ENCODE data around the gene STARD6.

Gene STARD6

DNA sequence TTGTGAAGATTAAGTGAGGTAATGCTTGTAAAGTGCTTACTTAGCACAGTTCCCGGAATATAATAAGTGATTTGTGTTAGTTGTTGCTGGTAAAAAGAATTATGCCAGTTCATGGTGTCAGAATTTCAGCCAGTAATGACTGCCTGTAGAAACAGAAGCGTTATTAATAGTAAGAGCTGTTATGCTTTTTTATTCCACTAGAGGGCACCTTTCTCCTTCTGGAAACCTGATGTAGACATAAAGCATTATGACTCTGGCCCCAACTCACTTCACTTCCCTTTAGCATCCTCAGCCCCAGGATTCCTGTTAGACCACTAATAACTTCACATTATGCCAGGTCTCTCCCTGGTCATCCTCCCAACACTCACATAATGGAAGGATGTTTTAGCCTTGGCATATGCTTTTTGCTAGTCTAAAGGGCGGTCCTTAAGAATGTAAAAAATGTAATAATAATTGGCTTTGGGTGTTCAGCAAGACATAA is 34.9 kb upstream of the STARD6 start:
- no peak overlapping the region for H2BK15ac ChIP-seq (ENCODE audit: low read length)
- no peak overlapping the region for H4K91ac ChIP-seq (ENCODE audit: low read depth, low read length, poor library complexity)
- no peak overlapping the region for H3K14ac ChIP-seq (ENCODE audit: low read length)
- no peaks in the 10 kb centered on the region for H3K36me3 ChIP-seq (replicated peaks in 1 of 2; ENCODE audit: control insufficient read depth in 2 of 2, insufficient read depth in 2 of 2, low read length in 2 of 2)
- H4K8ac ChIP-seq (ENCODE audit: low read depth, low read length), result no peak overlapping the region
- no peak overlapping the region for H3K18ac ChIP-seq (ENCODE audit: low read length)
- no peak overlapping the region for H3K9ac ChIP-seq (ENCODE audit: low read depth, low read length, poor library complexity)
- peak; percentile 66 for DNase-seq (ENCODE audit: low spot score)
- no peak overlapping the region for H3K4me3 ChIP-seq (ENCODE audit: low read length in 2 of 2)
- H3K79me1 ChIP-seq (ENCODE audit: low read depth, low read length), result no peaks in the 10 kb centered on the region
- H2BK5ac ChIP-seq (ENCODE audit: low read length), result no peak overlapping the region
- H3K4ac ChIP-seq (ENCODE audit: low read length), result no peak overlapping the region
- H3K4me1 ChIP-seq (ENCODE audit: control insufficient read depth in 2 of 2, insufficient read depth in 1 of 2, low read depth in 1 of 2, low read length in 2 of 2), result peaks cover 3 to 5% of the 10 kb centered on the region in 2 donors
- H3K9me3 ChIP-seq (replicated peaks in 1 of 2; ENCODE audit: control insufficient read depth in 2 of 2, insufficient read depth in 1 of 2, low read depth in 1 of 2, low read length in 2 of 2), result peaks cover 0 to 5% of the 10 kb centered on the region in 2 donors
- no peak overlapping the region for H2BK12ac ChIP-seq (ENCODE audit: low read length)
- no peak overlapping the region for H3K4me2 ChIP-seq (ENCODE audit: insufficient read depth, low read length, poor library complexity, severe bottlenecking)
- H2AK5ac ChIP-seq (ENCODE audit: low read depth, low read length), result no peak overlapping the region
- H3K27ac ChIP-seq (replicated peaks; ENCODE audit: low read length), result no peak overlapping the region
- H2AFZ ChIP-seq (ENCODE audit: low read length), result peak overlapping the region; percentile 20
- no peaks in the 10 kb centered on the region for H3K27me3 ChIP-seq (ENCODE audit: control insufficient read depth in 3 of 3, insufficient read depth in 3 of 3, low read depth in 1 of 3, low read length in 3 of 3)
- no peak overlapping the region for H3K23ac ChIP-seq (ENCODE audit: low read depth, low read length, poor library complexity)
- H2BK120ac ChIP-seq (ENCODE audit: low read depth, low read length), result no peak overlapping the region
- WGBS, 2 donors (ENCODE audit: extremely low coverage in 2 of 2, insufficient read length in 2 of 2, insufficient replicate concordance in 1 of 2), result no CpG with 5 or more reads among the region's 3 CpGs

DNA sequence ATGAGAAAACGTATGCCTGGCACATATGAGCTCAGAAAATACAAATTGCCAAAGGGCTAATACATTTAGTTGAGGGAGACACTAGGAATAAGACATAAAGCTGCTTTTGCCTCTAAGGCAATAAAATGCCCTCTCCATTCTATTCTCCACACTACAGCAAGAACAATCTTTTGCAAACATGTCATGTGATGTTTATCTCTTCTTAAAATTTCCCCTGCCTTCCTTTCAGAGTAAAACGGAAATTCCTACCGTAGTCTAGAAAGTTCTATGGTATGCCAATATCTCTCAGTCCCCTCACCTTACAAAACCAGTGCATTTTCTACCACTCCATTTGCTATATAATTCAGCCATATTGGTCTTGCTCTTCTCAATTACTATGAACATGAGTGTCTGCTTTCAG is 33.2 kb upstream of the STARD6 start:
- H3K4me2 ChIP-seq (ENCODE audit: insufficient read depth, low read length, poor library complexity, severe bottlenecking), result no peak overlapping the region
- H4K91ac ChIP-seq (ENCODE audit: low read depth, low read length, poor library complexity), result no peak overlapping the region
- no peak overlapping the region for H2BK12ac ChIP-seq (ENCODE audit: low read length)
- no peak overlapping the region for H2AK5ac ChIP-seq (ENCODE audit: low read depth, low read length)
- H3K27me3 ChIP-seq (ENCODE audit: control insufficient read depth in 3 of 3, insufficient read depth in 3 of 3, low read depth in 1 of 3, low read length in 3 of 3), result no peaks in the 10 kb centered on the region
- no peak overlapping the region for H2BK5ac ChIP-seq (ENCODE audit: low read length)
- no peak overlapping the region for H3K27ac ChIP-seq (replicated peaks; ENCODE audit: low read length)
- no peak overlapping the region for H3K18ac ChIP-seq (ENCODE audit: low read length)
- peaks cover 3 to 5% of the 10 kb centered on the region in 2 donors for H3K4me1 ChIP-seq (ENCODE audit: control insufficient read depth in 2 of 2, insufficient read depth in 1 of 2, low read depth in 1 of 2, low read length in 2 of 2)
- H2AFZ ChIP-seq (ENCODE audit: low read length), result no peak overlapping the region
- H3K4ac ChIP-seq (ENCODE audit: low read length), result no peak overlapping the region
- no peaks in the 10 kb centered on the region for H3K79me1 ChIP-seq (ENCODE audit: low read depth, low read length)
- no peak overlapping the region for H4K8ac ChIP-seq (ENCODE audit: low read depth, low read length)
- no peak overlapping the region for H3K14ac ChIP-seq (ENCODE audit: low read length)
- H3K9ac ChIP-seq (ENCODE audit: low read depth, low read length, poor library complexity), result no peak overlapping the region
- no peak overlapping the region for H2BK120ac ChIP-seq (ENCODE audit: low read depth, low read length)
- H3K9me3 ChIP-seq (replicated peaks in 1 of 2; ENCODE audit: control insufficient read depth in 2 of 2, insufficient read depth in 1 of 2, low read depth in 1 of 2, low read length in 2 of 2), result peaks cover 0 to 5% of the 10 kb centered on the region in 2 donors
- no peaks in the 10 kb centered on the region for H3K36me3 ChIP-seq (replicated peaks in 1 of 2; ENCODE audit: control insufficient read depth in 2 of 2, insufficient read depth in 2 of 2, low read length in 2 of 2)
- no peak overlapping the region for H2BK15ac ChIP-seq (ENCODE audit: low read length)
- WGBS, 2 donors (ENCODE audit: extremely low coverage in 2 of 2, insufficient read length in 2 of 2, insufficient replicate concordance in 1 of 2), result no CpG with 5 or more reads among the region's 3 CpGs
- no peak overlapping the region for H3K4me3 ChIP-seq (ENCODE audit: low read length in 2 of 2)
- H3K23ac ChIP-seq (ENCODE audit: low read depth, low read length, poor library complexity), result no peak overlapping the region
- DNase-seq (ENCODE audit: low spot score), result no peak

DNA sequence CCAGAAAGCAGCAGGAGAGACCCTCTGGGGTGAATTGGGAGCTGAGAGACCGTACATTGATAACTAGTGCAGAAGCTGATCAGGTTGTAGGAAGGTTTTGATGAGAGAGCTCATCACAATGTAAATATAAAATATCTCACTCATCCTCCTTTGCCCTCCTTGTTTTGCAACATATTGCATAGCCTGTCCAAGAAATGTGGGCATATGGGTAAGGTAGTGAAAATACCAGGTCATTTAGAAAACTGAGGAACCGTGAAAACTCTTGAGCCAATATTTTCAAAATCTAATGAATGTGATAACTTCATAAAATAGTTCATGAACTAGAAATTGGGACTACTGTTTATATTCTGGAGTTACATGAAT is 31.5 kb upstream of the STARD6 start:
- H3K27ac ChIP-seq (replicated peaks; ENCODE audit: low read length), result no peak overlapping the region

DNA sequence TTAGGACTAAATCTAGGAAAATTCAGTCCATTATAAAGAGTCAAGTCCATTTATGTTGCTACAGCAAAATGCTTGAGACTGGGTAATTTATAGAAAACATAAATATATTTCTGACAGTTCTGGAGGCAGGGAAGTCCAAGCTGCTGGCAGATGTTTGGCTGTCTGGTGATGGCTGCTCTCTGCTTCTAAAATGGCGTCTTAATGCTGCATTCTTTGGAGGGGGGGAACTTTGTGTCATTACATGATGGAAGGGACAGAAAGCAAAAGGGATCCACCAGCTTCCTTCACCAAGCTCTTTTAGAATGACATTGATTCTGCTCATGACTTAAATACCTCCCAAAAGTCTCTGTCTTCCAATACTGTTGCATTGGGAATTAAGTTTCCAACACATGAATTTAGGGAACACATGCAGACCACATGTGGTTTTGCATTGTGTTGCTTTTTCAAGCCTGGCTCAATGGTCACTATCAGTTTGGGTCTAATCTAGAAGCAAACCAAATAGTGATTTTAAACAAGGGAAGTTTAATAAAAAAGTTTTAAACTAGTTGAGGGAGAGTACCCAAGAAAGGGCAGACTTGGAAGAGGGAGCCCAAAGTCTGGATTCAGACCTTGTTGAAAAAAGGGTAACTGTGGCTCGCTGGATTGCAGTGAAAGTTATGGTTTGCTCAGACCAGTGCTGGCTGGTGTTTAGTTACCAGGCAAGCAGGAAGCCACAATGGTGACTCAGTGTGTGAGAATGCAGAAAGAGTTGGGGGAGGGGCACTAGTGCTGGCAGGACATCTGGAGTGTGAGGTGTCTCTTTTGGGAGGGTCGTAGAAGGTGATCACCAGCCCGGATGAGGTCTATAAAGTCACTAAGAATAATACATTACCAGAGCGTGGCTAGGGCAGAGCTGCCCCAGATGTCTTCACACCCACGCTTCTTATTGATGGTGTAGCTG is 30.8 kb upstream of the STARD6 start:
- no CpG with 5 or more reads among the region's 6 CpGs for whole genome bisulfite sequencing, 2 donors (ENCODE audit: extremely low coverage in 2 of 2, insufficient read length in 2 of 2, insufficient replicate concordance in 1 of 2)
- H3K36me3 ChIP-seq (replicated peaks in 1 of 2; ENCODE audit: control insufficient read depth in 2 of 2, insufficient read depth in 2 of 2, low read length in 2 of 2), result no peaks in the 10 kb centered on the region

More for the DNA sequence above, 31.5 kb upstream of the STARD6 start:
- Histone ChIP-seq H3K18ac (ENCODE audit: low read length) (no peak overlapping the region), H3K14ac (ENCODE audit: low read length) (no peak overlapping the region), H3K4ac (ENCODE audit: low read length) (no peak overlapping the region), H3K79me1 (ENCODE audit: low read depth, low read length) (no peaks in the 10 kb centered on the region), H4K91ac (ENCODE audit: low read depth, low read length, poor library complexity) (no peak overlapping the region), H2AK5ac (ENCODE audit: low read depth, low read length) (no peak overlapping the region), H3K27me3 (ENCODE audit: control insufficient read depth in 3 of 3, insufficient read depth in 3 of 3, low read depth in 1 of 3, low read length in 3 of 3) (no peaks in the 10 kb centered on the region), H2BK15ac (ENCODE audit: low read length) (no peak overlapping the region), H3K4me1 (ENCODE audit: control insufficient read depth in 2 of 2, insufficient read depth in 1 of 2, low read depth in 1 of 2, low read length in 2 of 2) (peaks cover 3 to 5% of the 10 kb centered on the region in 2 donors), H3K23ac (ENCODE audit: low read depth, low read length, poor library complexity) (no peak overlapping the region), H3K36me3 (replicated peaks in 1 of 2; ENCODE audit: control insufficient read depth in 2 of 2, insufficient read depth in 2 of 2, low read length in 2 of 2) (no peaks in the 10 kb centered on the region), H4K8ac (ENCODE audit: low read depth, low read length) (no peak overlapping the region), H3K4me3 (ENCODE audit: low read length in 2 of 2) (no peak overlapping the region), H3K4me2 (ENCODE audit: insufficient read depth, low read length, poor library complexity, severe bottlenecking) (no peak overlapping the region), H2BK120ac (ENCODE audit: low read depth, low read length) (no peak overlapping the region), H2BK5ac (ENCODE audit: low read length) (no peak overlapping the region), H3K9ac (ENCODE audit: low read depth, low read length, poor library complexity) (no peak overlapping the region), H2BK12ac (ENCODE audit: low read length) (no peak overlapping the region), H2AFZ (ENCODE audit: low read length) (peak overlapping the region; percentile 64), H3K9me3 (replicated peaks in 1 of 2; ENCODE audit: control insufficient read depth in 2 of 2, insufficient read depth in 1 of 2, low read depth in 1 of 2, low read length in 2 of 2) (peaks cover 0 to 5% of the 10 kb centered on the region in 2 donors)
- DNase-seq (ENCODE audit: low spot score), result no peak
- WGBS, 2 donors (ENCODE audit: extremely low coverage in 2 of 2, insufficient read length in 2 of 2, insufficient replicate concordance in 1 of 2), result no CpG with 5 or more reads among the region's 2 CpGs

More for the DNA sequence above, 30.8 kb upstream of the STARD6 start:
- Histone ChIP-seq H3K4me3 (ENCODE audit: low read length in 2 of 2) (no peak overlapping the region), H4K91ac (ENCODE audit: low read depth, low read length, poor library complexity) (no peak overlapping the region), H3K4me1 (ENCODE audit: control insufficient read depth in 2 of 2, insufficient read depth in 1 of 2, low read depth in 1 of 2, low read length in 2 of 2) (peaks cover 3 to 5% of the 10 kb centered on the region in 2 donors), H2BK12ac (ENCODE audit: low read length) (no peak overlapping the region), H3K9me3 (replicated peaks in 1 of 2; ENCODE audit: control insufficient read depth in 2 of 2, insufficient read depth in 1 of 2, low read depth in 1 of 2, low read length in 2 of 2) (peaks cover 0 to 5% of the 10 kb centered on the region in 2 donors), H3K9ac (ENCODE audit: low read depth, low read length, poor library complexity) (no peak overlapping the region), H2AFZ (ENCODE audit: low read length) (peak overlapping the region; percentile 64), H2BK5ac (ENCODE audit: low read length) (no peak overlapping the region), H3K18ac (ENCODE audit: low read length) (no peak overlapping the region), H2BK15ac (ENCODE audit: low read length) (no peak overlapping the region), H3K14ac (ENCODE audit: low read length) (no peak overlapping the region), H3K23ac (ENCODE audit: low read depth, low read length, poor library complexity) (no peak overlapping the region), H3K79me1 (ENCODE audit: low read depth, low read length) (no peaks in the 10 kb centered on the region), H2BK120ac (ENCODE audit: low read depth, low read length) (no peak overlapping the region), H3K4ac (ENCODE audit: low read length) (no peak overlapping the region), H3K4me2 (ENCODE audit: insufficient read depth, low read length, poor library complexity, severe bottlenecking) (no peak overlapping the region), H3K27me3 (ENCODE audit: control insufficient read depth in 3 of 3, insufficient read depth in 3 of 3, low read depth in 1 of 3, low read length in 3 of 3) (no peaks in the 10 kb centered on the region), H2AK5ac (ENCODE audit: low read depth, low read length) (no peak overlapping the region), H4K8ac (ENCODE audit: low read depth, low read length) (no peak overlapping the region), H3K27ac (replicated peaks; ENCODE audit: low read length) (no peak overlapping the region)
- no peak for DNase-seq (ENCODE audit: low spot score)
